Astrocyte of the spinal cord (primary cell): ENCODE results near the gene AMN.

Source experiments
- DNase-seq: peaks from one replicate; pipeline ENCODE4 v3.0.0; 2011; ENCODE audit warnings: low read depth, low spot score
- H3K4me3 ChIP-seq: 2 replicates; pipeline ENCODE4 v1.5.1; 2011; ENCODE audit warnings: low read depth, mild to moderate bottlenecking, low read length, moderate library complexity
- in situ Hi-C: cut with HindIII; loops from 2 replicates; pipeline ENCODE4 v1.10.0; 2017; ENCODE audit warnings: low sequenced_read_pairs
- TF ChIP-seq, protein P1 (sequence below): IDR thresholded peaks from 2 replicates; pipeline ENCODE4 v1.5.1; 2012; ENCODE audit warnings: low read depth, mild to moderate bottlenecking, low read length, inconsistent platforms

Gene AMN

DNA sequence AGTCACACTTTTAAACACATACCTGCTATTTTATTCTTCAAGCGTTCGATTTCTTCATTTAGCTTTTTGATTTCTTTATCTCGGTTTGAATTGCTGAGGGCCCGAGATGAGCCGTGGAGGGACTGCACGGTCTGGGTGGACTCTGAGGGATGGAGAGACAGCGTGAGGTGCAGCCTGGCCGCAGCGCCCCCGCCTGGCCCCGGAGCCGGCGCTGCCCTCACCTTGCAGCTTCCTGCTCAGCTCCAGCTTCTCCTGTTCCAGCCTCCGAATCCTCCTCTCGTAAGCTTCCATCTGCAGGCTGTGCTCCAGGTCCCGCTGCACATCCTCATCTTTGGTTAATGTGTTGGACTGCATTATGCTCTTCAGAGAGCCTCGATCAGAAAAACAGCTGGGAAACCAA lies 53.2 kb downstream of the AMN start:
- in situ Hi-C loops: no loop called here
- DNase-seq: no peak
- TF ChIP-seq, protein P1, sequence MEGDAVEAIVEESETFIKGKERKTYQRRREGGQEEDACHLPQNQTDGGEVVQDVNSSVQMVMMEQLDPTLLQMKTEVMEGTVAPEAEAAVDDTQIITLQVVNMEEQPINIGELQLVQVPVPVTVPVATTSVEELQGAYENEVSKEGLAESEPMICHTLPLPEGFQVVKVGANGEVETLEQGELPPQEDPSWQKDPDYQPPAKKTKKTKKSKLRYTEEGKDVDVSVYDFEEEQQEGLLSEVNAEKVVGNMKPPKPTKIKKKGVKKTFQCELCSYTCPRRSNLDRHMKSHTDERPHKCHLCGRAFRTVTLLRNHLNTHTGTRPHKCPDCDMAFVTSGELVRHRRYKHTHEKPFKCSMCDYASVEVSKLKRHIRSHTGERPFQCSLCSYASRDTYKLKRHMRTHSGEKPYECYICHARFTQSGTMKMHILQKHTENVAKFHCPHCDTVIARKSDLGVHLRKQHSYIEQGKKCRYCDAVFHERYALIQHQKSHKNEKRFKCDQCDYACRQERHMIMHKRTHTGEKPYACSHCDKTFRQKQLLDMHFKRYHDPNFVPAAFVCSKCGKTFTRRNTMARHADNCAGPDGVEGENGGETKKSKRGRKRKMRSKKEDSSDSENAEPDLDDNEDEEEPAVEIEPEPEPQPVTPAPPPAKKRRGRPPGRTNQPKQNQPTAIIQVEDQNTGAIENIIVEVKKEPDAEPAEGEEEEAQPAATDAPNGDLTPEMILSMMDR: peak; percentile 7
- H3K4me3 ChIP-seq: no peak overlapping the region

DNA sequence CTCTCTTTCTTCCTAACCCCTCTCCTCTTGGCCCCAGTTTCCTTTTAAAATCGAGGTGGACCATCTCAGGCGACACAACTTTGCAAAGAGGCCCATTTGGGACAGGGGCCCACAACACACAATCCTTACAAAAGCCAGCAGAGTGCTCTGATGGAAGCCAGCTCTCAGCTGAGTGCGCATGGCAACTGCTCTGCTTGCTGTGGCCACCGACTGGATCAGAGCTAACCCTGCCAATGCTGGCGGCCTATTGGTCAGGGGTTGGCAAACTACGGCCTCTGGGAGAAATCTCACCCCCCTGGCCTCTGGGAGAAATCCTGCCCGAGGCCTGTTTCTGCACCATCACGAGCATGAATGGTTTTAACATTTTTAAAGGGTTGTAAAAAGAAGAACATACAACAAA lies 55.0 kb downstream of the AMN start:
- in situ Hi-C loops: no loop called here
- H3K4me3 ChIP-seq: no peak overlapping the region
- no peak for DNase-seq
- TF ChIP-seq, protein P1: no peak

DNA sequence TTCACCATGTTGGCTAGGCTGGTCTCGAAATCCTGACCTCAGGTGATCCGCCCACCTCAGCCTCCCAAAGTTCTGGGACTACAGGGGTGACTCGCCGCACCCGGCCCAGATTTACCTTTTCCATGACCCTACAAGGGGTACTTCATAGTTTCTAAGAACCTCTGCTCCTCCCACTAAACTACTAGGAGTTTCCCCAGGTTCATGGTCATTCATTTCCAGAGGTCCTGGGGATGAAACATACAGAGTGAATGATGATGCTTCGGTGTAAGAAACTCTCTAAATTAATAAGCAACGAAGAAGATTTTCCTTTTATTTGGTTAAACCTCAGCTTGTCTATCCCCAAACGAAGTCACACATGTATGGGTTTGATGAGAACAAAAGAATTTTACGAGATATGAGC lies 56.9 kb downstream of the AMN start:
- TF ChIP-seq, protein P1: no peak
- in situ Hi-C loops: no loop called here
- no peak for DNase-seq
- H3K4me3 ChIP-seq: no peak overlapping the region

DNA sequence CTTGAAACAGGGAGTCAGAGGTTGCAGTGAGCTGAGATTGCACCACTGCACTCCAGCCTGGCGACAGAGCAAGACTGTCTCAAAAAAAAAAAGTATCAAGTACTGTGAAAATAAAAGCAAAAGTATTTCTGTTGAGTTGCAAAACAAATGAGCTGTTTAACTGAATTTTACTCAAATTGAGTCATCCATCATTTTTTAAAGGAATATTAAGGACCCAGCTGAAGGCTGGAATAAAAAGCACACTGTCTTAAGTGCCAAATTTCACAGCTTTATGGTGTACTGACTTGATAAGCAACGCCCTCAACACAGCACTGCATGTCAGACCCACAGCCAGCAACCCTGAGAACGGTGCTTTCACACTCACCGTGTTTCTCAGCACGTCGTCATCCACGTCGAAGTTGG lies 57.9 kb downstream of the AMN start:
- TF ChIP-seq, protein P1: no peak
- no peak overlapping the region for H3K4me3 ChIP-seq
- in situ Hi-C loops: no loop called here
- no peak for DNase-seq
